HuH-7 (cell line): ENCODE data around the gene NUP160.
"Not testable (repeated sequence)": the region's sequence is repeated elsewhere in the genome, so short reads cannot be mapped to it uniquely, and the experiment has no call there.

Experiments
- DNase-seq: peaks from one replicate; pipeline ENCODE4 v3.0.0; 2011; ENCODE audit warnings: low spot score

NUP160 gene

DNA sequence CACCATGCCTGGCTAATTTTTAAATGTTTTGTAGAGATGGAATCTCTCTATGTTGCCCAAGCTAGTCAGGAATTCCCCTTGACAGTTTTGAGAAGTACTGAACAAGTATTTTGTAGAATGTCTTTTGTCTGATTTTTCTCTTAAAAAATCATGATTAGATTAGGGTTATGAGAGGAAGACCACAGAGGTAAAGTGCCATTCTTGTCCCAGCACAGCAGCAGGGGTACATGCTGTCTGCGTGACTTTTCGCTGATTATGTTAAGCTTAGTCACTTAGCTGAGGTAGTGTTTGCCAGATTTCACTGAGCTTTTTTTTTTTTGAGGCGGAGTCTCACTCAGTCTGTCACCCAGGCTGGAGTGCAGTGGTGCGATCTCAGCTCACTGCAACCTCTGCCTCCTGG lies 13.6 kb upstream of the NUP160 start:
- DNase-seq, result no peak

- no peak for DNase-seq
Measured at GRCh38 chr11:47860536-47860935, 12.4 kb upstream of the NUP160 start.

- no peak for DNase-seq
Measured at GRCh38 chr11:47857892-47858543, 9.9 kb upstream of the NUP160 start.

DNA sequence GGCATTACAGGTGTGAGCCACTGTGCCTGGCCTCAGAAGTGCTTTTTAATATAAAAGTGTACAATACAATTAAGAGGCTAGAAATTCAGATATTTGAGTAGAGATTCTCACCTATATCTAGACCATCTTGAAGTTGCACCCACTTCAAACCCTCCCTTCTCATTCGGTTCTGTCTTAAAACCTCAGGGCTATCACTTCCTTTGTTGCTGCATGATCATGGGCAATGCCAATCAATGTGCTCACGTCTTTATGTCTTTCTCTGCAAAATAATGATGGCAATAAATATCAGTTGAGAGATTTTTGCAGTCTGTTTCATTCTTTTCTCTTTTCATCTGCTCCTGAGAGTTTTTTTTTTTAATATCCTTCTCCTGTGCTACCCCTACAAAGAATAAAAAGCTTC lies 9.3 kb upstream of the NUP160 start:
- DNase-seq, result no peak

DNA sequence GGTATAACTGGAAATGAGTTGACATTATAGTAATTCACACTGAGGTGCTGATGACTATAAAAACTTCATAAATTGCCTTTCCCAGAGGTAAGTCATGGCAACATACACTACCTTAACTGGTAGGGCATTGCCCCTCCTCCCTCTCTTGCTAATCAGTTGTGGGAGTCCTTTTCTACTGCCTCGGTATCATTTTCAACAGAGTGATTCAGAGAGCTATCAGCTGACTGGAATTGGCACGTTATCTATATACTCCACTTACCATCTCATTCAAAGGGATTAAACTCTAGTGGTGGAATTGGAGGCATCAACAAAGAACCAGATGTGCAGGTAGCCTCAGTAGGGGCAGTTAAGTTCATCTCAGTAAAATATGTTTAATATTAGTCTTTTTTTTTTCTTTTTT lies 8.0 kb upstream of the NUP160 start:
- DNase-seq, result no peak

GRCh38 chr11:47854667-47855066 lies 6.5 kb upstream of the NUP160 start:
- no peak for DNase-seq

DNA sequence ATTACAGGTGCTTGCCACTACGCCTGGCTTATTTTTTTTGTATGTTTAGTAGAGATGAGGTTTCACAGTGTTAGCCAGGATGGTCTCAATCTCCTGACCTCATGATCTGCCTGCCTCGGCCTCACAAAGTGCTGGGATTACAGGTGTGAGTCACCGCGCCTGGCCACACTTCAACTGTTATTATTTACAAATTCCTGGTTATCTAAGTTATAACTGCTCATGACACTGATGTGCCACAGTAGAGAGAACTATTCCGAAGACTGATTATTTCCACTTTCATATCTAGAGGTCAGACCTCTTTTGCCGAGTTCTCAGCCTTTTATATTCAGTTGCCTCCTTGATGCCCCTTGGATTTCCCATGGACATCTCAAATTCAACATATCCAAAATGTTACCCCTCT lies 3.9 kb upstream of the NUP160 start:
- no peak for DNase-seq

DNA sequence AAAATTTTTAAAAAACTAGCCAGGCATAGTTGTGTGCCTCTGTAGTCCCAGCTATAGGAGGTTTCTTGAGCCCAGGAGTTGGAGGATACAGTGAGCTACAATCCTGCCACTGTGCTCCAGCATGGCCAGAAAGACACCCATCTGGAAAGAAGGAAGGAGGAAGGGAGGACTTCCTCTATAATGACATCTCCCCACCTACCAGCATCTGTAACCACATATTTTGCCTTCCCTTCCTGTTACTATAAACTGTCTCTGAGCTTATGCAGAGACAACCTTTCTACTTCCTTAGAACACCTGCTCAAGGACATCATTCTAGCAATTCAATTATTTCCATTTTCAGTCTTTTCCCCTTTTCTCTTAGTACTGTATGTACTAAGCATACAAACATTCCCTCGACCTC lies 2.2 kb upstream of the NUP160 start:
- DNase-seq, result no peak

GRCh38 chr11:47848700-47849155 lies 578 bp upstream of the NUP160 start:
- no peak for DNase-seq

GRCh38 chr11:47847537-47847891 lies 636 bp downstream of the NUP160 start:
- no peak for DNase-seq

DNA sequence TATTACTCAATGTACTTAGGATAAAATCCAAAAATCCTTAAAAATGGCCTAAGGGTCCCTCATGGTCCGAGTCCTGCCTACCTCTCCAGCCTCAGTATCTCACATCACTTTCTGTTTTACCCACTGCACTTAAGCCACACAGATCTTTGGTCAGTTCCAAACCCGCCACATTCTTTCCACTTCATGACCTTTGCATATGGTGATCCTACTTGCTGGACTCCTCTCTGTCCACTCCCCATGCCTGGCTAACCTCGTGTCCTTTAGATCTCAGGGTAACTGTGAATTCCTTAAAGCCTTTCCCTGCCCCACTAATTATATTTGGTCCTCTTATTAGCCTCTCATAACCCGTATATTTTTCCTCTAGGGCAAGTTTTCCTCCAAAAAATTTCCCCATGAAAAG lies 1.2 kb downstream of the NUP160 start:
- no peak for DNase-seq

DNA sequence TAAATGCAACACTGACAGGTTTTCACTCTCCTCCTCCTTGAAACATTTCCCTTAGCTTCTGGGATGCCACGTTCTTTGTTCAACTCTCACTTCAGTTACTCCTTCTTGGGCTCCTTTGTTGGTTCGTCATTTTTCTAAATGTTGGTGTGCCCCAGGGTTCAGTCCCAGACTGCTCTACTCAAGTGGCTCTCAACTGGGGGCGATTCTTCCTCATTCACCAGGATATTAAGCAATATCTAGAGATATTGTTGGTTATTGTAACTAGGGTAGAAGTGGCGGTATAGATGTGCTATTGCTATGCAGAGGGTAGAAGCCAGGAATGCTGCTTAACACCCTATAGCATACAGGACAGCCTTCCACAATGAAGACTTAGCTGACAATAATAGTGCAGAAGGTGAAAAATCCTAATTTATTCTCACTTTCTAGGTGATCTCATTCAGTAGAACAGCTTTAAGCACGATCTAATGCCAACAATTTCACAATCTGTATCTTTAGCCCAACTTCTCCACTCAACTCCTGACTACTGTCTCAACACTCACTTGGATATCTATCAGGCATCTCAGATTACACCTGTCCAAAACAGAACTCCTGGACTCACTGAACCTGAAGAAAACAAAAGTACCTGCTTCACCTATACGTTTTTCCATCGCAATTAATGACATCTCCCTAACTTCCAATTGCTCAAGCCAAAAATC lies 4.6 kb downstream of the NUP160 start:
- DNase-seq, result no peak

GRCh38 chr11:47842749-47843148 lies 5.4 kb downstream of the NUP160 start:
- no peak for DNase-seq

DNA sequence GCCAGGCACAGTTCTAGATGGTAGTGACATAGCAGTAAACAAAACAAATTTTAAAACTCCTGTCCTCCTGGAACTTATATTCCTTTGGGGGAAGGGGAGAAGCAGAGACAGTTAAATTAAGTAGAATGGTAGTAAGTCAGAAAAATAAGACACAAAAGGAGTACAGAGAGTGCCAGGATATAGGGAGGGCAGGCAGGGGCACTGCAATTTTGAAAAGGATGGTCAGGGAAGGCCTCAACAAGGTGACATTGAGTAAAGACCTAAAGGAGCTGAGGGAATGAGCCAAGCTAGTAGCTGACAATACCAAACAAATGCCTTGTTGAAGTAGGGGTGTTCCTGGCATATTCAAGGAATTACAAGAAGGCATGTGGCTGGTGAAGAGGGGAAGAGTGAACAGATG lies 10.2 kb downstream of the NUP160 start:
- no peak for DNase-seq

- DNase-seq, result no peak
Measured at GRCh38 chr11:47837292-47837691, 10.9 kb downstream of the NUP160 start.

- not testable (repeated sequence) for DNase-seq
Measured at GRCh38 chr11:47830013-47830412, 18.1 kb downstream of the NUP160 start.

GRCh38 chr11:47828284-47828683 lies 19.9 kb downstream of the NUP160 start:
- no peak for DNase-seq

GRCh38 chr11:47822664-47823063 lies 25.5 kb downstream of the NUP160 start:
- DNase-seq, result not testable (repeated sequence)

- DNase-seq, result no peak
Measured at GRCh38 chr11:47819743-47820142, 28.4 kb downstream of the NUP160 start.

GRCh38 chr11:47800759-47801158 lies 47.4 kb downstream of the NUP160 start:
- DNase-seq, result no peak

GRCh38 chr11:47797633-47798032 lies 50.5 kb downstream of the NUP160 start:
- no peak for DNase-seq

DNA sequence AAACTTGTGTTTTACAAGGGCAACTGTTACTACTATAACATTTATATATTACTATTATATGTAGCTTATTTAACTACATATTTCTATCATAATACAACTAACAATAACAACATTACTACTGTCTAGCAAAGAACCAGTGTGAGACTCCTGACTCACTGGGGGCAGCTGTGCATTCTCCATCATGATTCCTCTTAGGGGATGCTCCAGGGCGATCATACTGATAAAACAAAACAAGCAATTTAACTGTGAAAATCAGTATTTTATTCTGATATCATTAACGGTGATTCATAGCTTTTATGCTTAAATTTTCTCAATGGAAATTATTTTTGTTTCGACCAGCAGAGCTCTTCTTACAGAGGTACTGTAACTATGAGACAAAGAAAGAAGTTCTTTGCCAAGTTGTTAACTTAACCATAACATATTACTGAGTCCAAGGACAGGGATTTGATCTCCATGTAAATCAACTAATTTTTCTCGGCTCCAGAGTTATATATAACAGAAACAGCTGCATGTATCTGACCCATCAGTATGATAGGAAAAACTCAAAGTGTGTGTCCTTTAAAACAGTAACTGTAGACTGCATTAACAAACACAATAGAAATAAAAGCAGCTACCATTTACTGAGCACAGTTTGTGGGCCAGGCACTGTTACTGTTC lies 56.2 kb downstream of the NUP160 start:
- DNase-seq, result no peak

DNA sequence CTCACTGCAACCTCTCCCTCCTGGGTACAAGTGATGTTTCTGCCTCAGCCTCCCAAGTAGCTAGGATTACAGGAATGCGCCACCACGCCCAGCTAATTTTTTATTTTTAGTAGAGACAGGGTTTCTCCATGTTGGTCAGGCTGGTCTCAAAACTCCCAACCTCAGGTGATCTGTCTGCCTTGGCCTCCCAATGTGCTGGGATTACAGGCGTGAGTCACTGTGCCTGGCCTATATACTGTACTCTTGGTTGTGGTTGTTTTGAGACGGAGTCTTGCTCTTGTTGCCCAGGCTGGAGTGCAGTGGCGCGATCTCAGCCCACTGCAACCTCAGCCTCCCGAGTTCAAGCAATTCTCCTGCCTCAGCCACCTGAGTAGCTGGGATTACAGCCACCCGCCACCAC lies 58.1 kb downstream of the NUP160 start:
- DNase-seq, result not testable (repeated sequence)
